ENCODE results near the gene IGSF21. TPM values are rescaled to one million over a fixed set of nuclear protein-coding genes. Genes with fewer than 3 reads are reported as not detected.

IGSF21 gene
- total and polyA plus RNA-seq, 4 donors: 0.31 to 1.5 (median 0.88) TPM

DNA sequence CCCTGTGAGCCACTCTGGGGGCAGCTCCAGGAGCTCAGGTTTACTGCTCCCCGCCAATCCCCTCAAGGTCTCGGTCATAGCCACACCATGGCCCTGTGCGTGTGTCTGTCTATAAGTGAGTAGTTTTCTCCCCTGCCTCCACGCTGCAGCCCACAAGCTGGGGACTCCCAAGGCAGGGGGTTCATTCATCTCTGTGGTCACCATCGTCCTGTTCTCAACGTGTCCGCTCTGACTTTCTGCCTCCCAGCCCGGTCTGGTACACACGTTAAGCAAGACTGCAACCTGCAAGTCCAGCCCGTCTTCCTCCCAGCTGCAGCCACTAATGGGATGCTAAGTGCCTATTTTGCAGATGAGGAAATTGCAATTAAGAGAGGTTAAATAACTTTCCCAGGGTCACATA lies 49.8 kb downstream of the IGSF21 start:
- WGBS: 69% methylated on average over 10 of the region's 10 CpGs
- H3K4me3 ChIP-seq (ENCODE audit: low read depth in 1 of 3, low read length in 3 of 3): no peak overlapping the region
- peaks cover 0 to 2% (median 0%) of the 10 kb centered on the region in 4 donors for H3K36me3 ChIP-seq (ENCODE audit: control insufficient read depth in 4 of 4, insufficient read depth in 3 of 4, low read depth in 1 of 4, low read length in 3 of 4)
- H3K4me1 ChIP-seq (ENCODE audit: control insufficient read depth in 4 of 4, insufficient read depth in 4 of 4, low read length in 3 of 4): no peaks in the 10 kb centered on the region
- DNase-seq (ENCODE audit: low spot score): no peak
- no peaks in the 10 kb centered on the region for H3K9me3 ChIP-seq (ENCODE audit: control insufficient read depth in 4 of 4, low read length in 3 of 4)
- no peaks in the 10 kb centered on the region for H3K27me3 ChIP-seq (ENCODE audit: control insufficient read depth in 4 of 4, insufficient read depth in 4 of 4, low read length in 3 of 4)
- H3K27ac ChIP-seq (ENCODE audit: low read depth in 1 of 2, low read length in 2 of 2): no peak overlapping the region
- H3K9ac ChIP-seq (ENCODE audit: low read depth in 1 of 2, low read length in 2 of 2): no peak overlapping the region
- TF ChIP-seq, protein P1, sequence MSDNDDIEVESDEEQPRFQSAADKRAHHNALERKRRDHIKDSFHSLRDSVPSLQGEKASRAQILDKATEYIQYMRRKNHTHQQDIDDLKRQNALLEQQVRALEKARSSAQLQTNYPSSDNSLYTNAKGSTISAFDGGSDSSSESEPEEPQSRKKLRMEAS (IDR thresholded peaks at IDR 0.05): no peak
- TF ChIP-seq, protein P2, sequence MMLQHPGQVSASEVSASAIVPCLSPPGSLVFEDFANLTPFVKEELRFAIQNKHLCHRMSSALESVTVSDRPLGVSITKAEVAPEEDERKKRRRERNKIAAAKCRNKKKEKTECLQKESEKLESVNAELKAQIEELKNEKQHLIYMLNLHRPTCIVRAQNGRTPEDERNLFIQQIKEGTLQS (IDR thresholded peaks at IDR 0.05): no peak
- TF ChIP-seq RAD21 (IDR thresholded peaks at IDR 0.05) (no peak), HNF4A (conservative IDR thresholded peaks at IDR 0.05) (no peak), NR2F2 (IDR thresholded peaks at IDR 0.05) (no peak), SP1 (IDR thresholded peaks at IDR 0.05) (no peak), RXRA (IDR thresholded peaks at IDR 0.05) (no peak), JUND (IDR thresholded peaks at IDR 0.05) (no peak), TAF1 (conservative IDR thresholded peaks at IDR 0.05) (no peak), FOXA1 (IDR thresholded peaks at IDR 0.05) (no peak), GABPA (IDR thresholded peaks at IDR 0.05 in 1 of 2, conservative IDR thresholded peaks at IDR 0.05 in 1 of 2) (no peak), YY1 (IDR thresholded peaks at IDR 0.05) (no peak)
- TF ChIP-seq, protein P3, sequence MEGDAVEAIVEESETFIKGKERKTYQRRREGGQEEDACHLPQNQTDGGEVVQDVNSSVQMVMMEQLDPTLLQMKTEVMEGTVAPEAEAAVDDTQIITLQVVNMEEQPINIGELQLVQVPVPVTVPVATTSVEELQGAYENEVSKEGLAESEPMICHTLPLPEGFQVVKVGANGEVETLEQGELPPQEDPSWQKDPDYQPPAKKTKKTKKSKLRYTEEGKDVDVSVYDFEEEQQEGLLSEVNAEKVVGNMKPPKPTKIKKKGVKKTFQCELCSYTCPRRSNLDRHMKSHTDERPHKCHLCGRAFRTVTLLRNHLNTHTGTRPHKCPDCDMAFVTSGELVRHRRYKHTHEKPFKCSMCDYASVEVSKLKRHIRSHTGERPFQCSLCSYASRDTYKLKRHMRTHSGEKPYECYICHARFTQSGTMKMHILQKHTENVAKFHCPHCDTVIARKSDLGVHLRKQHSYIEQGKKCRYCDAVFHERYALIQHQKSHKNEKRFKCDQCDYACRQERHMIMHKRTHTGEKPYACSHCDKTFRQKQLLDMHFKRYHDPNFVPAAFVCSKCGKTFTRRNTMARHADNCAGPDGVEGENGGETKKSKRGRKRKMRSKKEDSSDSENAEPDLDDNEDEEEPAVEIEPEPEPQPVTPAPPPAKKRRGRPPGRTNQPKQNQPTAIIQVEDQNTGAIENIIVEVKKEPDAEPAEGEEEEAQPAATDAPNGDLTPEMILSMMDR (IDR thresholded peaks at IDR 0.05; ENCODE audit: low read depth, low read length, missing input control): no peak
- TF ChIP-seq, protein P4, sequence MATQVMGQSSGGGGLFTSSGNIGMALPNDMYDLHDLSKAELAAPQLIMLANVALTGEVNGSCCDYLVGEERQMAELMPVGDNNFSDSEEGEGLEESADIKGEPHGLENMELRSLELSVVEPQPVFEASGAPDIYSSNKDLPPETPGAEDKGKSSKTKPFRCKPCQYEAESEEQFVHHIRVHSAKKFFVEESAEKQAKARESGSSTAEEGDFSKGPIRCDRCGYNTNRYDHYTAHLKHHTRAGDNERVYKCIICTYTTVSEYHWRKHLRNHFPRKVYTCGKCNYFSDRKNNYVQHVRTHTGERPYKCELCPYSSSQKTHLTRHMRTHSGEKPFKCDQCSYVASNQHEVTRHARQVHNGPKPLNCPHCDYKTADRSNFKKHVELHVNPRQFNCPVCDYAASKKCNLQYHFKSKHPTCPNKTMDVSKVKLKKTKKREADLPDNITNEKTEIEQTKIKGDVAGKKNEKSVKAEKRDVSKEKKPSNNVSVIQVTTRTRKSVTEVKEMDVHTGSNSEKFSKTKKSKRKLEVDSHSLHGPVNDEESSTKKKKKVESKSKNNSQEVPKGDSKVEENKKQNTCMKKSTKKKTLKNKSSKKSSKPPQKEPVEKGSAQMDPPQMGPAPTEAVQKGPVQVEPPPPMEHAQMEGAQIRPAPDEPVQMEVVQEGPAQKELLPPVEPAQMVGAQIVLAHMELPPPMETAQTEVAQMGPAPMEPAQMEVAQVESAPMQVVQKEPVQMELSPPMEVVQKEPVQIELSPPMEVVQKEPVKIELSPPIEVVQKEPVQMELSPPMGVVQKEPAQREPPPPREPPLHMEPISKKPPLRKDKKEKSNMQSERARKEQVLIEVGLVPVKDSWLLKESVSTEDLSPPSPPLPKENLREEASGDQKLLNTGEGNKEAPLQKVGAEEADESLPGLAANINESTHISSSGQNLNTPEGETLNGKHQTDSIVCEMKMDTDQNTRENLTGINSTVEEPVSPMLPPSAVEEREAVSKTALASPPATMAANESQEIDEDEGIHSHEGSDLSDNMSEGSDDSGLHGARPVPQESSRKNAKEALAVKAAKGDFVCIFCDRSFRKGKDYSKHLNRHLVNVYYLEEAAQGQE (IDR thresholded peaks at IDR 0.05): no peak
- TF ChIP-seq, protein P5, sequence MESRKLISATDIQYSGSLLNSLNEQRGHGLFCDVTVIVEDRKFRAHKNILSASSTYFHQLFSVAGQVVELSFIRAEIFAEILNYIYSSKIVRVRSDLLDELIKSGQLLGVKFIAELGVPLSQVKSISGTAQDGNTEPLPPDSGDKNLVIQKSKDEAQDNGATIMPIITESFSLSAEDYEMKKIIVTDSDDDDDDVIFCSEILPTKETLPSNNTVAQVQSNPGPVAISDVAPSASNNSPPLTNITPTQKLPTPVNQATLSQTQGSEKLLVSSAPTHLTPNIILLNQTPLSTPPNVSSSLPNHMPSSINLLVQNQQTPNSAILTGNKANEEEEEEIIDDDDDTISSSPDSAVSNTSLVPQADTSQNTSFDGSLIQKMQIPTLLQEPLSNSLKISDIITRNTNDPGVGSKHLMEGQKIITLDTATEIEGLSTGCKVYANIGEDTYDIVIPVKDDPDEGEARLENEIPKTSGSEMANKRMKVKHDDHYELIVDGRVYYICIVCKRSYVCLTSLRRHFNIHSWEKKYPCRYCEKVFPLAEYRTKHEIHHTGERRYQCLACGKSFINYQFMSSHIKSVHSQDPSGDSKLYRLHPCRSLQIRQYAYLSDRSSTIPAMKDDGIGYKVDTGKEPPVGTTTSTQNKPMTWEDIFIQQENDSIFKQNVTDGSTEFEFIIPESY (IDR thresholded peaks at IDR 0.05): no peak

DNA sequence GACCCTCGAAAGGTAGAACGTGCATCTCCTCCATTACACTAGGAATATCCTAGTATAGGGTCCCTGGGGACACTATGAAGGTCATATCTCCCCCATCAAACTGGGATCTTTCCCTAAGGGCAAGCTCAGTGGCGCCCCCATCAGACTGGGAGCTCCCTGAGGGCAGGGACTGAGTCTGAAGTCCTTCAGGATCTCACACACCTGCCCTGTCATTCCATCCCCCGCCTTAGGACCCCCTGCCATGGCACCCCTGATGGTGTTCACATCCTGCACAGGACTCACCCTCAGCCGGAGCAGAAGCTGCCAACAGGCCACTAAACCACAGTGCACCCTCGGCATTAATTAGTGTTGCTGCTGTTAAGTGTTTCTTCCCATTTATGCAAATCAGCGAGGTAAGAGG lies 50.4 kb downstream of the IGSF21 start:
- DNase-seq (ENCODE audit: low spot score): no peak
- TF ChIP-seq FOXA1 (IDR thresholded peaks at IDR 0.05): no peak
- TF ChIP-seq, protein P2 (IDR thresholded peaks at IDR 0.05): no peak
- TF ChIP-seq TAF1 (conservative IDR thresholded peaks at IDR 0.05): no peak
- TF ChIP-seq, protein P3 (IDR thresholded peaks at IDR 0.05; ENCODE audit: low read depth, low read length, missing input control): no peak
- TF ChIP-seq JUND (IDR thresholded peaks at IDR 0.05): no peak
- TF ChIP-seq RAD21 (IDR thresholded peaks at IDR 0.05): no peak
- TF ChIP-seq EGR1 (IDR thresholded peaks at IDR 0.05; ENCODE audit: low read depth in 2 of 2): no peak
- TF ChIP-seq, protein P4 (IDR thresholded peaks at IDR 0.05): no peak
- no peak for TF ChIP-seq GABPA (IDR thresholded peaks at IDR 0.05 in 1 of 2, conservative IDR thresholded peaks at IDR 0.05 in 1 of 2)
- no peak for TF ChIP-seq HNF4A (conservative IDR thresholded peaks at IDR 0.05)
- TF ChIP-seq FOXA2 (IDR thresholded peaks at IDR 0.05): no peak
- TF ChIP-seq NR2F2 (IDR thresholded peaks at IDR 0.05): no peak
- TF ChIP-seq RXRA (IDR thresholded peaks at IDR 0.05): no peak

More for the DNA sequence above, 50.4 kb downstream of the IGSF21 start:
- Histone ChIP-seq H3K4me3 (ENCODE audit: low read depth in 1 of 3, low read length in 3 of 3) (no peak overlapping the region), H3K27me3 (ENCODE audit: control insufficient read depth in 4 of 4, insufficient read depth in 4 of 4, low read length in 3 of 4) (peaks cover 0 to 3% (median 0%) of the 10 kb centered on the region in 4 donors), H3K4me1 (ENCODE audit: control insufficient read depth in 4 of 4, insufficient read depth in 4 of 4, low read length in 3 of 4) (no peaks in the 10 kb centered on the region), H3K9me3 (ENCODE audit: control insufficient read depth in 4 of 4, low read length in 3 of 4) (no peaks in the 10 kb centered on the region), H3K9ac (ENCODE audit: low read depth in 1 of 2, low read length in 2 of 2) (no peak overlapping the region), H3K36me3 (ENCODE audit: control insufficient read depth in 4 of 4, insufficient read depth in 3 of 4, low read depth in 1 of 4, low read length in 3 of 4) (peaks cover 0 to 2% (median 0%) of the 10 kb centered on the region in 4 donors), H3K27ac (ENCODE audit: low read depth in 1 of 2, low read length in 2 of 2) (no peak overlapping the region)
- WGBS: 76% methylated on average over 7 of the region's 7 CpGs

Measured in liver (tissue), 9 donors.